Stimulated activated CD4-positive, alpha-beta T cell treated with anti-CD3 and anti-CD28 coated beads, Interleukin-1b, Interleukin-23, amount 100 ng/mL, for 1 hour (primary cell): ENCODE measurements around the gene EML4.

Experiments
- DNase-seq, 2 donors: peaks; one replicate each; pipeline ENCODE4 v3.0.0-alpha.2; 2020; ENCODE audit warnings: low read depth in 2 of 2

Gene EML4

GRCh38 chr2:42307180-42307579 lies 138.0 kb downstream of the EML4 start:
- DNase-seq = no peak

GRCh38 chr2:42309366-42309765 lies 140.2 kb downstream of the EML4 start:
- no peak for DNase-seq

GRCh38 chr2:42310007-42310515 lies 140.9 kb downstream of the EML4 start:
- DNase-seq = no peak

GRCh38 chr2:42312106-42312505 lies 143.0 kb downstream of the EML4 start:
- no peak for DNase-seq

- no peak for DNase-seq
Measured at GRCh38 chr2:42314892-42315468, 145.8 kb downstream of the EML4 start.

- DNase-seq = no peak
Measured at GRCh38 chr2:42315844-42316470, 146.8 kb downstream of the EML4 start.

- no peak for DNase-seq
Measured at GRCh38 chr2:42316910-42317309, 147.8 kb downstream of the EML4 start.

GRCh38 chr2:42317486-42317885 lies 148.3 kb downstream of the EML4 start:
- DNase-seq = no peak

GRCh38 chr2:42317945-42318344 lies 148.8 kb downstream of the EML4 start:
- DNase-seq = no peak

GRCh38 chr2:42319265-42319664 lies 150.1 kb downstream of the EML4 start:
- DNase-seq = no peak

- DNase-seq = no peak
Measured at GRCh38 chr2:42321452-42322064, 152.4 kb downstream of the EML4 start.

- DNase-seq = no peak
Measured at GRCh38 chr2:42324244-42324643, 155.1 kb downstream of the EML4 start.

GRCh38 chr2:42324949-42325348 lies 155.8 kb downstream of the EML4 start:
- DNase-seq = no peak

GRCh38 chr2:42325609-42326008 lies 156.5 kb downstream of the EML4 start:
- DNase-seq = no peak

- DNase-seq = no peak
Measured at GRCh38 chr2:42327125-42327524, 158.0 kb downstream of the EML4 start.

- no peak for DNase-seq
Measured at GRCh38 chr2:42328148-42328833, 159.1 kb downstream of the EML4 start.

GRCh38 chr2:42328923-42329322 lies 159.8 kb downstream of the EML4 start:
- DNase-seq = no peak

GRCh38 chr2:42329736-42330135 lies 160.6 kb downstream of the EML4 start:
- no peak for DNase-seq

GRCh38 chr2:42331569-42332284 lies 162.6 kb downstream of the EML4 start:
- DNase-seq = no peak

GRCh38 chr2:42332575-42332974 lies 163.4 kb downstream of the EML4 start:
- DNase-seq = no peak

GRCh38 chr2:42333579-42333978 lies 164.4 kb downstream of the EML4 start:
- DNase-seq = no peak

GRCh38 chr2:42334220-42334619 lies 165.1 kb downstream of the EML4 start:
- DNase-seq = no peak
